ENCODE data around the gene AFG1L.
"Not testable (repeated sequence)": the region's sequence is repeated elsewhere in the genome, so short reads cannot be mapped to it uniquely, and the experiment has no call there.

AFG1L gene

GRCh38 chr6:108407904-108408827 is 113.3 kb downstream of the AFG1L start:
- peaks cover 34% of the 10 kb centered on the region for H3K36me3 Mint-ChIP-seq
- no peaks in the 10 kb centered on the region for H3K4me1 Mint-ChIP-seq
- H3K4me3 Mint-ChIP-seq: no peak overlapping the region
- H3K27me3 Mint-ChIP-seq: no peaks in the 10 kb centered on the region
- H3K9me3 Mint-ChIP-seq: peaks cover 15% of the 10 kb centered on the region
- no peak overlapping the region for H3K27ac Mint-ChIP-seq

- H3K9me3 Mint-ChIP-seq: peaks cover 22% of the 10 kb centered on the region
- no peak overlapping the region for H3K27ac Mint-ChIP-seq
- H3K4me3 Mint-ChIP-seq: no peak overlapping the region
- H3K4me1 Mint-ChIP-seq: no peaks in the 10 kb centered on the region
- no peaks in the 10 kb centered on the region for H3K27me3 Mint-ChIP-seq
- peaks cover 34% of the 10 kb centered on the region for H3K36me3 Mint-ChIP-seq
These were observed 114.0 kb downstream of the AFG1L start for GRCh38 chr6:108408861-108409260.

GRCh38 chr6:108416047-108416833 is 121.4 kb downstream of the AFG1L start:
- Mint-ChIP-seq H3K9me3 (peaks cover 22% of the 10 kb centered on the region), H3K36me3 (peaks cover 15% of the 10 kb centered on the region)
- H3K4me1 Mint-ChIP-seq, H3K4me3 Mint-ChIP-seq, H3K27me3 Mint-ChIP-seq, H3K27ac Mint-ChIP-seq: not testable (repeated sequence)

GRCh38 chr6:108417027-108417426 is 122.2 kb downstream of the AFG1L start:
- no peaks in the 10 kb centered on the region for H3K27me3 Mint-ChIP-seq
- H3K4me1 Mint-ChIP-seq: no peaks in the 10 kb centered on the region
- no peak overlapping the region for H3K4me3 Mint-ChIP-seq
- peaks cover 19% of the 10 kb centered on the region for H3K9me3 Mint-ChIP-seq
- H3K27ac Mint-ChIP-seq: no peak overlapping the region
- H3K36me3 Mint-ChIP-seq: peaks cover 12% of the 10 kb centered on the region

GRCh38 chr6:108419474-108419873 is 124.6 kb downstream of the AFG1L start:
- H3K27ac Mint-ChIP-seq: no peak overlapping the region
- H3K9me3 Mint-ChIP-seq: no peaks in the 10 kb centered on the region
- no peak overlapping the region for H3K4me3 Mint-ChIP-seq
- no peaks in the 10 kb centered on the region for H3K4me1 Mint-ChIP-seq
- H3K36me3 Mint-ChIP-seq: peaks cover 2% of the 10 kb centered on the region
- no peaks in the 10 kb centered on the region for H3K27me3 Mint-ChIP-seq

- Mint-ChIP-seq H3K27me3 (no peaks in the 10 kb centered on the region), H3K4me3 (no peak overlapping the region), H3K27ac (no peak overlapping the region), H3K9me3 (no peaks in the 10 kb centered on the region), H3K4me1 (no peaks in the 10 kb centered on the region), H3K36me3 (no peaks in the 10 kb centered on the region)
These were observed 125.2 kb downstream of the AFG1L start for GRCh38 chr6:108419934-108420609.

GRCh38 chr6:108421366-108421765 is 126.5 kb downstream of the AFG1L start:
- Mint-ChIP-seq H3K36me3 (no peaks in the 10 kb centered on the region), H3K9me3 (no peaks in the 10 kb centered on the region), H3K4me3 (no peak overlapping the region), H3K27ac (no peak overlapping the region), H3K27me3 (no peaks in the 10 kb centered on the region), H3K4me1 (no peaks in the 10 kb centered on the region)

GRCh38 chr6:108423982-108424705 is 129.3 kb downstream of the AFG1L start:
- Mint-ChIP-seq H3K36me3 (peaks cover 6% of the 10 kb centered on the region), H3K9me3 (no peaks in the 10 kb centered on the region), H3K27me3 (no peaks in the 10 kb centered on the region), H3K27ac (no peak overlapping the region), H3K4me3 (no peak overlapping the region), H3K4me1 (no peaks in the 10 kb centered on the region)

GRCh38 chr6:108425428-108425827 is 130.6 kb downstream of the AFG1L start:
- Mint-ChIP-seq H3K27ac (no peak overlapping the region), H3K4me3 (no peak overlapping the region), H3K9me3 (no peaks in the 10 kb centered on the region), H3K4me1 (no peaks in the 10 kb centered on the region), H3K36me3 (peaks cover 6% of the 10 kb centered on the region), H3K27me3 (no peaks in the 10 kb centered on the region)

GRCh38 chr6:108432143-108432542 is 137.3 kb downstream of the AFG1L start:
- Mint-ChIP-seq H3K36me3 (peaks cover 11% of the 10 kb centered on the region), H3K4me3 (no peak overlapping the region), H3K9me3 (no peaks in the 10 kb centered on the region), H3K27ac (no peak overlapping the region), H3K4me1 (peaks cover 9% of the 10 kb centered on the region), H3K27me3 (peaks cover 1% of the 10 kb centered on the region)

- H3K4me1 Mint-ChIP-seq: peaks cover 9% of the 10 kb centered on the region
- no peak overlapping the region for H3K27ac Mint-ChIP-seq
- no peak overlapping the region for H3K4me3 Mint-ChIP-seq
- H3K9me3 Mint-ChIP-seq: no peaks in the 10 kb centered on the region
- peaks cover 14% of the 10 kb centered on the region for H3K36me3 Mint-ChIP-seq
- peaks cover 1% of the 10 kb centered on the region for H3K27me3 Mint-ChIP-seq
These were observed 137.9 kb downstream of the AFG1L start for GRCh38 chr6:108432792-108433191.

- Mint-ChIP-seq H3K36me3 (peaks cover 13% of the 10 kb centered on the region), H3K4me1 (peaks cover 9% of the 10 kb centered on the region), H3K27ac (no peak overlapping the region), H3K4me3 (no peak overlapping the region), H3K9me3 (no peaks in the 10 kb centered on the region), H3K27me3 (peaks cover 1% of the 10 kb centered on the region)
These were observed 139.4 kb downstream of the AFG1L start for GRCh38 chr6:108434222-108434621.

- Mint-ChIP-seq H3K27ac (no peak overlapping the region), H3K4me1 (peaks cover 9% of the 10 kb centered on the region), H3K27me3 (peaks cover 1% of the 10 kb centered on the region), H3K4me3 (no peak overlapping the region), H3K9me3 (no peaks in the 10 kb centered on the region), H3K36me3 (peaks cover 13% of the 10 kb centered on the region)
These were observed 140.5 kb downstream of the AFG1L start for GRCh38 chr6:108435391-108435790.

GRCh38 chr6:108436771-108437170 is 141.9 kb downstream of the AFG1L start:
- H3K27ac Mint-ChIP-seq: no peak overlapping the region
- H3K36me3 Mint-ChIP-seq: peaks cover 13% of the 10 kb centered on the region
- H3K4me1 Mint-ChIP-seq: peaks cover 9% of the 10 kb centered on the region
- H3K9me3 Mint-ChIP-seq: no peaks in the 10 kb centered on the region
- H3K4me3 Mint-ChIP-seq: no peak overlapping the region
- peaks cover 1% of the 10 kb centered on the region for H3K27me3 Mint-ChIP-seq

- H3K27ac Mint-ChIP-seq: no peak overlapping the region
These were observed 143.0 kb downstream of the AFG1L start for GRCh38 chr6:108437821-108438220.

More at GRCh38 chr6:108437821-108438220, 143.0 kb downstream of the AFG1L start:
- peaks cover 1% of the 10 kb centered on the region for H3K4me1 Mint-ChIP-seq
- no peak overlapping the region for H3K4me3 Mint-ChIP-seq
- no peaks in the 10 kb centered on the region for H3K9me3 Mint-ChIP-seq
- peaks cover 1% of the 10 kb centered on the region for H3K27me3 Mint-ChIP-seq
- H3K36me3 Mint-ChIP-seq: peaks cover 12% of the 10 kb centered on the region

Measured in activated naive CD4-positive, alpha-beta T cell treated with anti-CD3 and anti-CD28 coated beads, Interleukin-2, amount 50 U/mL, for 24 hours (primary cell).